Colon (tissue), 2 donors: ENCODE measurements around the gene RMC1.
"Not testable (repeated sequence)": the region's sequence is repeated elsewhere in the genome, so short reads cannot be mapped to it uniquely, and the experiment has no call there.

ENCODE experiments used
- FAIRE-seq: peaks from 2 replicates; lab custom pipeline; 2012; peaks lifted over from hg19 to GRCh38; lab: Jason Lieb, UNC
- donor health status: control.
- donor health status: control.

RMC1 gene

GRCh38 chr18:23503038-23503962 lies at the start of gene RMC1:
Gene RMC1, plus strand, starts transcription at chr18:23503511. Its CDS starts 108 bp downstream, at chr18:23503619.
- no peak for FAIRE-seq

GRCh38 chr18:23453680-23454058 lies 49.6 kb upstream of the RMC1 start:
- no peak for FAIRE-seq

GRCh38 chr18:23456835-23457234 lies 46.5 kb upstream of the RMC1 start:
- no peak for FAIRE-seq

GRCh38 chr18:23458830-23459529 lies 44.3 kb upstream of the RMC1 start:
- FAIRE-seq = no peak

- no peak for FAIRE-seq
Measured at GRCh38 chr18:23459530-23459921, 43.8 kb upstream of the RMC1 start.

GRCh38 chr18:23460285-23461273 lies 42.7 kb upstream of the RMC1 start:
- no peak for FAIRE-seq

DNA sequence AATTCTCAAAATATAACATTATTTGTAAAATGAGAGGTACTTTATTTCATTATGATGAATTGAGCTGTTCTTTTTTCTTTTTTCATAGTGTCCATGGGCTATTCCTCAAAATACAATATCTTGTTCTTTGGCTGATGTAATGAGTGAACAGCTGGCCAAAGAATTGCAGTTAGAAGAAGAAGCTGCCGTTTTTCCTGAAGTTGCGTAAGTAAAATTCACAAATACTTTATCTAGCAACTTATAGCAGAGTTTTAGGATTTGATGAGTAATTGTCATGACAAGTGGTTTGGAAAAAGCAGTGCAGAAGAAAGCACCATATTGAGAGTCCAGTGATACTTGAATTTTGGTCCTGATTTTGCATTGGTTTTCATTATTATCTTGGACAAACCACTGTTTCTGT lies 40.4 kb upstream of the RMC1 start:
- no peak for FAIRE-seq

- FAIRE-seq = no peak
Measured at GRCh38 chr18:23468753-23469459, 34.4 kb upstream of the RMC1 start.

DNA sequence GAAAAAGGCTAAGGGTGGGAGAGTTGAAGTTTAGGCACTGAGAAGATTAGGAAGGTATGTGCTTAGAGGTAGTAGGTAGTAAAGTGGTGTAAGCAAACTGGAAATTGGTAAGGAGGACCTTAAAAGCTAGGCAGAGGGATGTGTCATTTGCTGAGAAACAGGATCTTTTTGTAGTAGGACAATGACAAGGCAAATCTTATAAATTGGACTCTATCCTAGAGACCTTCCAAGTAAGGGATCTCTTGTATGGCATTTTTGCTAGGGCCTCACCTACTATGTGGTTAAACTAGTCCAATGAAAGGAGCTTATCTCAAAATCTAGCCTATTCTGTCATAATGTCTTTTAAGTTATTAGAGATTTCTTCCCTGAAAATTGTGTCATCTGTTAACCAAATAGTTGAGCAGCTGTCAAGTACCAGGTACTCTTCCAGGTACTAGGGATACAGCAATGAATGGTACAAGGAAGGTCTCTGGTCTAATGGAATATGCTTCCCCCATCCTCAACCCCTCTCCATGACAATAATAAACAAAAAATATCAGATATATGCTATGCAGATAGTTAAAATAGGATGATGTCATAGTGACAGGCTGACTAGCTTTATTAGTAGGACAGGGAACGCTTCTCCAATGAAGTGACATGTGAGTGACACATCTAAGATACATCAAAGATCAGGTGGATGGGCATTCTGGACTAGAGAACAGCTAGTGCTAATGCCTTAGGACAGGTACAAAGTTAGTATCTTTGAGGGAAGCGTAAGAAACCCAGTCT lies 32.5 kb upstream of the RMC1 start:
- no peak for FAIRE-seq

- no peak for FAIRE-seq
Measured at GRCh38 chr18:23471486-23471885, 31.8 kb upstream of the RMC1 start.

GRCh38 chr18:23479829-23480505 lies 23.3 kb upstream of the RMC1 start:
- no peak for FAIRE-seq

- FAIRE-seq = no peak
Measured at GRCh38 chr18:23484561-23485182, 18.6 kb upstream of the RMC1 start.

- no peak for FAIRE-seq
Measured at GRCh38 chr18:23485386-23485785, 17.9 kb upstream of the RMC1 start.

DNA sequence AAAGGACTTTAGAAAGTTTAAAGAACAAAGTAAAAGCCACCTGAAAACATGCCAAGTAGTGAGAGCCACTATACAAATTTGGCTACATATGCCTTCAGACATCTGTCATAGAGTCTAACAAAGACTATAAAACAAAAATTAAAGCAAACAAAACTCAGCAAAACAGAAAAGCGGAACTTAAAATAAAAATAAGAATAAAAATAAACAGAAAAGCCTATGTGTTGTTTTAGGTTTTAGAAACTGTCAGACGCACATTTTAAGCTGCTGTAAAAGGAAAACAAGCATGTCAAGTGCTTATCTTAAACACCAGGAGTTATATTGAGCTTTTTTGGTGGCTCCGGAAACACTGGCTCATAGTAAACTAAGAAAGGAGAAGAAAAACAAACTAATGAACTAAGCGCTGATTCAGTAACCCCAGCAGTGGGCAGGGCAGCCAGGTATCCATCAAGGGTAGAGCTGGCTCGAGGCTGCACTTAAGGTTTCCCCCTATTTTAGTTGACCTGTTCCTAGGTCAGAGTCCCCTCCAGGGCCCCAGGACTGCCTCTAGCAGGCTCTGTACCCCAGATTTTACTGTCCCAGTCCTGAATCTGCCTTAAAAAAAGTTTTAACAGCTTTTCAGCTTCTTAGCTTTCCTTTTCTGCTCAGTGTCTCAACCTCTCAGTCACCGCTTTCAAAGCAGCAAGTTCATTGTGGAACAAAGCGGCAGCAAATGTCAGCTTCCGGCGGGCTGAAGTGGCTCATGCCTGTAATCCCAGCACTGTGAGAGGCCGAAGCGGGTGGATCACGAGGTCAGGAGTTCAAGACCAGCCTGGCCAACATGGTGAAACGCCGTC lies 15.4 kb upstream of the RMC1 start:
- FAIRE-seq = no peak

- not testable (repeated sequence) for FAIRE-seq
Measured at GRCh38 chr18:23489586-23489985, 13.7 kb upstream of the RMC1 start.

DNA sequence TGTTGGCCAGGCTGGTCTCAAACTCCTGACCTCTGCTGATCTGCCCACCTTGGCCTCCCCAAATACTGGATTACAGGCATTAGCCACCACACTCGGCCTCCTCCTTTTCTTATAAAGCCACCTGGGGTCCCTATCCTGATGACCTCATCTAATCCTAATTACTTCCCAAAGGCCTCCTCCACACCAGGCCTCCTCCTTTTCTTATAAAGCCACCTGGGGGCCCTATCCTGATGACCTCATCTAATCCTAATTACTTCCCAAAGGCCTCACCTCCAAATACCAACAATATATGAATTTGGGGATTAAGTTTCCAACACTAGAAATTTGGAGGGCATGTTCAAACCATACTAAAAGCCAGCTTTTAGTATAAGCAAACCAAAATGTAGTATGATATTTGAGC lies 9.7 kb upstream of the RMC1 start:
- FAIRE-seq = no peak

GRCh38 chr18:23494992-23495391 lies 8.3 kb upstream of the RMC1 start:
- FAIRE-seq = no peak

DNA sequence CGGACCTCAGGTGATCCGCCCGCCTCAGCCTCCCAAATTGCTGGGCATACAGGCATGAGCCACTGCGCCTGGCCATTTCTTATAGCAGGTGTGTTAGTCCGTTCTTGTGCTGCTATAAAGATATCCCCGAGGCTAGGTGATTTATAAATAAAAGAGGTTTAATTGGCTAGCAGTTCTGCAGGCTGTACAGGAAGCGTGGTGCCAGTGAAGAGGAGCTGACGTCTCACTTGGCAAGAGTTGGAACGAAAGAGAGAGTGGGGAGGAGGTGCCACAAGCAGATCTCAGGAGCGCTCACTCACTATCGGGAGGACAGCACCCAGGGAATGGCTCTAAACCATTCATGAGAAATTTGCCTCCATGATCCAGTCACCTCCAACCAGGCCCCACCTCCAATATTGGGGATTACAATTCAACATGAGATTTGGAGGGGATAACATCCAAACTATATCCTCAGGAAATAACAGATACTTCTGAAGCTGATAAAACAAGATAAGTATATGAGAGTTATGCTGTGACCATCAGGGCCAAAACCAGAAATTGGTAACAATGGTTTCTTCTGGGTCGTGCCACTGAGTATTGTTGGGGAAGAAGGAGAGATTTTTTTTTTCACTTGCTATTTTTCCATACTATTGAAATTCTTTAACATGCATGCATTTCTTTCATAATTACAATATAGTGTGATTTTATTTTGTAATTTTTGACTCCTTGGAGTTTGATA lies 7.4 kb upstream of the RMC1 start:
- FAIRE-seq = no peak
